Brain microvascular endothelial cell (primary cell): ENCODE data around the gene ERBB4.

ENCODE experiments used
- DNase-seq: peaks from one replicate; pipeline ENCODE4 v3.0.0-alpha.2; 2020
- H3K27ac ChIP-seq: fragments of 250-450 bp; sonication (Bioruptor Pico); 2 replicates; pipeline ENCODE4 v1.5.1; 2020; ENCODE audit warnings: mild to moderate bottlenecking, moderate library complexity
- H3K27me3 ChIP-seq: fragments of 250-450 bp; sonication (Bioruptor Pico); replicated peaks from 2 replicates; pipeline ENCODE4 v1.5.1; 2020; ENCODE audit warnings: mild to moderate bottlenecking
- H3K36me3 ChIP-seq: fragments of 250-450 bp; sonication (Bioruptor Pico); replicated peaks from 2 replicates; pipeline ENCODE4 v1.5.1; 2020; ENCODE audit warnings: mild to moderate bottlenecking
- H3K4me3 ChIP-seq: 2 replicates; pipeline ENCODE4 v1.5.1; 2011; ENCODE audit warnings: low read depth, mild to moderate bottlenecking, control low read depth, low read length, moderate library complexity
- in situ Hi-C: cut with HindIII; loops from 2 replicates; pipeline ENCODE4 v1.10.0; 2017; ENCODE audit warnings: low sequenced_read_pairs, low pct_ligation_motif_present
- TF ChIP-seq, protein P1 (sequence below): IDR thresholded peaks from 2 replicates; pipeline ENCODE4 v1.5.1; 2011; ENCODE audit warnings: low read depth, mild to moderate bottlenecking, moderate library complexity, low read length, control low read depth, inconsistent platforms; ENCODE audit errors: missing control alignments

The ERBB4 gene

DNA sequence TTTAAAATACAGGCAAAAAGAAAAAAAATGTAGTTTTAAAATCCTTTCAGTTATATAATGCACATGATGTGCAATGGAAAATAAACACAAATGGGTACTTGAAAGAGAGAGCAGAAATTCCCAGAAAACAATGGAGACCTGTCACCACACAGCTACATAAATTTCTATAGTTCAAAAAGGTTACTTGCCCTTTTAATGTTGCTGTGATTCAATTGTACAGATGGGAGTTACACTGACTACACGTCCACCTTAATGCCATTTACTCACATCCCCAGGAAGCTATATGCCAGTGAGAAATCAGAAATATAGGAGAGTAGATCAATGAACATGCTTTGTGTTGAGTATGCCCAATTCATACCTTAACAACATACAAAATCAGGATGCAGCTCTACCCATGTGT is 269.6 kb downstream of the ERBB4 start:
- Histone ChIP-seq H3K27ac (no peak overlapping the region), H3K36me3 (no peaks in the 10 kb centered on the region), H3K27me3 (no peaks in the 10 kb centered on the region), H3K4me3 (no peak overlapping the region)
- no peak for DNase-seq
- TF ChIP-seq, protein P1, sequence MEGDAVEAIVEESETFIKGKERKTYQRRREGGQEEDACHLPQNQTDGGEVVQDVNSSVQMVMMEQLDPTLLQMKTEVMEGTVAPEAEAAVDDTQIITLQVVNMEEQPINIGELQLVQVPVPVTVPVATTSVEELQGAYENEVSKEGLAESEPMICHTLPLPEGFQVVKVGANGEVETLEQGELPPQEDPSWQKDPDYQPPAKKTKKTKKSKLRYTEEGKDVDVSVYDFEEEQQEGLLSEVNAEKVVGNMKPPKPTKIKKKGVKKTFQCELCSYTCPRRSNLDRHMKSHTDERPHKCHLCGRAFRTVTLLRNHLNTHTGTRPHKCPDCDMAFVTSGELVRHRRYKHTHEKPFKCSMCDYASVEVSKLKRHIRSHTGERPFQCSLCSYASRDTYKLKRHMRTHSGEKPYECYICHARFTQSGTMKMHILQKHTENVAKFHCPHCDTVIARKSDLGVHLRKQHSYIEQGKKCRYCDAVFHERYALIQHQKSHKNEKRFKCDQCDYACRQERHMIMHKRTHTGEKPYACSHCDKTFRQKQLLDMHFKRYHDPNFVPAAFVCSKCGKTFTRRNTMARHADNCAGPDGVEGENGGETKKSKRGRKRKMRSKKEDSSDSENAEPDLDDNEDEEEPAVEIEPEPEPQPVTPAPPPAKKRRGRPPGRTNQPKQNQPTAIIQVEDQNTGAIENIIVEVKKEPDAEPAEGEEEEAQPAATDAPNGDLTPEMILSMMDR: no peak
- in situ Hi-C loops: no loop called here

DNA sequence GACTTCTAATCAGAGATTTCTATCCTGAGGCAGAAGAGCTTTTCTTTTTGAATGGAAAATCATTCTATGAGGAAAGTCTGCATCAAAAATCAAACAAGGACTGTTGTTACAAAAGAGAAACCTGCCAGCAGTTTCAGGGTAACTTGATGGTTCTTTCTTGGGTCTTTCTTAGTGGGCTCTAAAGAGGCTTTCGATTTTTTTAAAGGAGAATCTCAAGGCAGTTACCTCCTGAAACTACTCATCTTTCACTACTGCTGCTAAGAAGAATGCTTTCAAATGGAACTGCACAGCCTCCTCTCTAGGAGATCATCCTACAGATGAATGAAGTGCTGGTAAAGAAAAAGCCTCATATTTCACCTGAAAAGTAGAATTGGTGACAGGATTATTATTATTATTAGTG is 272.3 kb downstream of the ERBB4 start:
- no peaks in the 10 kb centered on the region for H3K36me3 ChIP-seq
- no peak for DNase-seq
- in situ Hi-C loops: no loop called here
- TF ChIP-seq, protein P1: no peak
- H3K27me3 ChIP-seq: no peaks in the 10 kb centered on the region
- H3K27ac ChIP-seq: no peak overlapping the region
- no peak overlapping the region for H3K4me3 ChIP-seq

DNA sequence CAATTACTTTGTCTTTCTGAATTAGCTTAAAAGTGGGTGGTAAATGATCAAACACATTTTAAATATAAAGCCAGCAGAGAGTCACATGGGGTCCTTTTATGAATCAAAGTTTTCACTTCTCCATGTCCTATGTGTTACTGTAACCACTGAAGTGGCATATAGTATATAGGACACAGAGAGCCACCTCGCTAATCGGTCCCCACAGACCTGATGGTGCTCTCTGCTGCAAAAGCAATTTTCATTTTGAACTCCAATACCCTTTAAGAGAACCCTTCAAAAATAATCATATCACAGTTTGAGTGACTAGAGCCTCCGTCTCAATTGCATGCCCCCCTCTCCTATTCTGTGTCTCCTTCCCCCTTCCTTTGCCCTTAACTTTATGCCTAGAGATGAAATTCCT is 272.8 kb downstream of the ERBB4 start:
- in situ Hi-C loops: no loop called here
- Histone ChIP-seq H3K27me3 (no peaks in the 10 kb centered on the region), H3K36me3 (no peaks in the 10 kb centered on the region), H3K27ac (no peak overlapping the region), H3K4me3 (no peak overlapping the region)
- TF ChIP-seq, protein P1: no peak
- no peak for DNase-seq

DNA sequence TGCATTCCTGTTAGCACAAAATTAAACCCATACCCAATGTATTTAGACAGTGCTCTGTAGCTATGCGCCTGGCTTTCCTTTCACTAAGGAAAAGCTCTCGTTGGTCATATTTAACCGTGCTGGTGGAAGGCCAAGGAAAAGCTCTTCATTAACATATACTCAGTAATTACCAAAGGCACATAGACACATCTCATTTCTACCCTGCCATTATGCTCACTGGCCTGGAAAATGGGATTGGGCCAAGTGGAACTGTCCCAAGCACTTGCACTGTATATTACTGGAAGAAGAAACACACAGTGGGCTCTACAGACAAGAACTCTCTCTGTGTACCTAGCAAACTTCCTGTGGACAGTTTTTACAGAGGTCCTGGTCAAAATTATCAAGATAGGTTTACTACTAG is 274.4 kb downstream of the ERBB4 start:
- H3K27ac ChIP-seq: no peak overlapping the region
- H3K4me3 ChIP-seq: no peak overlapping the region
- H3K36me3 ChIP-seq: no peaks in the 10 kb centered on the region
- H3K27me3 ChIP-seq: no peaks in the 10 kb centered on the region
- TF ChIP-seq, protein P1: no peak
- DNase-seq: no peak
- in situ Hi-C loops: no loop called here

DNA sequence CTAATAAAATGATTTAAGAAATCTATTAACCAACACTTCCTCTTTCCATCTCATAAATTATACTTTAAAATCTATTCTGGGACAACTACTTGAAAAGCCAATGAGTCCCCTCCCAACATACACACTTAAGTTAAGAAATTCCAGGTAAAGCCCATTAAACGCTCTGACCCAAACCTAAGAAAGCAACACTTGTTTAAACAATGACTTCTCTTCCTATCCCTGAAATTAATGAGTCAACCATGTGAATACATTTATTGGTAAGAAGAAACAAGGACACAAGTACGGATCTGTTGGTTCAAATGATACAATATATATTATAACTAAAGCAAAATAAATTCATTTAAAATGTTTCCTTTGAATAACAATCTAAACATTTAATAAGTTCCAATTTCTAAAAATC is 279.4 kb downstream of the ERBB4 start:
- DNase-seq: no peak
- Histone ChIP-seq H3K27me3 (no peaks in the 10 kb centered on the region), H3K36me3 (no peaks in the 10 kb centered on the region), H3K27ac (no peak overlapping the region), H3K4me3 (no peak overlapping the region)
- in situ Hi-C loops: no loop called here
- TF ChIP-seq, protein P1: no peak

DNA sequence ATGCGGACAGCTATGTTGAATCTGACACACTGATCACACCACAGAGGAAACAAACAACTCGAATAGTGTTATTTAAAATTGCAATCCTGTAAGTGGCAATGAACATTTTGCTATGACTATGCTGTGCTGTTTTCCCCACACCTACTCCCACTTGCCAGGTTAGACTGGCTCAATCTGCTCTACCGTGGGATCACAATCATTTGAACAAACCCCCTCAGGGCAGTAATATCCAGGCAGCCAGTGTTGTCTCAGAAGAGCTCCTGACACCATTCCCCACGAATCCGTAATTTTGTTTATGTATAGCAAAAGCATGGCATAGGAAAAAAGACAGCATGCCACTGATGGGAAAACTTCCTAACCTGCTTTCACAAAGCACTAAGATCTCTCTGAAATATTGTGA is 284.3 kb downstream of the ERBB4 start:
- TF ChIP-seq, protein P1: no peak
- no peak for DNase-seq
- Histone ChIP-seq H3K27me3 (no peaks in the 10 kb centered on the region), H3K27ac (no peak overlapping the region), H3K36me3 (no peaks in the 10 kb centered on the region), H3K4me3 (no peak overlapping the region)
- in situ Hi-C loops: no loop called here
